Esophagus squamous epithelium (tissue), 4 donors: ENCODE results near the gene SCIMP.

Experiments
- CTCF ChIP-seq, 6 experiments: fragments of 450-650 bp in 4 of 6; fragments of 200-600 bp in 2 of 6; sonication (generic) in 2 of 6; IDR thresholded peaks; one replicate each; pipeline ENCODE4 v1.5.1; 2016 to 2019; ENCODE audit warnings: antibody characterized with exemption in 6 of 6, mild to moderate bottlenecking in 4 of 6, moderate library complexity in 4 of 6
- POLR2A ChIP-seq, 4 donors: fragments of 450-650 bp; IDR thresholded peaks; one replicate each; pipeline ENCODE4 v1.6.1; 2017; ENCODE audit warnings: antibody characterized with exemption in 4 of 4, mild to moderate bottlenecking in 4 of 4, moderate library complexity in 3 of 4

DNA sequence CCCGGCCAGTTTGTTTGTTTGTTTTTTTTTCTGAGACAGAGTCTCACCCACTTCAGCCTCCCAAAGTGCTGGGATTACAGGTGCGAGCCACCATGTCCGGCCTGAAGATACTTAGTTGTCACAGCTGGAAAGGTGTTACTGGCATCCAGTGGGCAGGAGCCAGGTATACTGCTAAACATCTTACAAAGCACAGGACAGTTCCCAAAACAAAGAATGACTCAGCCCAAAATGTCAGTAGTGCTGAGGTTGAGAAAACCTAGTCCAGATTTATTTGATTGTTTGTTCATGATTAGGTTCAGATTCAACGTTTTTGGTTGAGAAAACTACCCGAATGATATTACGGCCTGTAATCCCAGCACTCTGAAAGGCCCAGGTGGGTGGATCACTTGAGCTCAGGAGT, 28.8 kb upstream of the SCIMP start:
- TF ChIP-seq CTCF (IDR thresholded peaks at IDR 0.05): no peak
- no peak for TF ChIP-seq POLR2A (IDR thresholded peaks at IDR 0.05)
